ENCODE measurements around the gene WNK2. TPM values are rescaled to one million over a fixed set of nuclear protein-coding genes. Genes with fewer than 3 reads are reported as not detected.

Gene WNK2
- total RNA-seq, 1 donor from 2014 or later, result 200 TPM

- intact Hi-C loops (cut with DNase I), result loop anchor here (1.0 to 10.0 kb wide), 2 partner anchors 145 to 260 kb away; no protein-coding TSS in a partner anchor
- DNase-seq (ENCODE audit: missing footprints) (peak; percentile 77), ATAC-seq (peak; percentile 69)
Observed at GRCh38 chr9:93304574-93305496, 120.9 kb downstream of the WNK2 start.

- DNase-seq (ENCODE audit: missing footprints), result peak; percentile 64
- peak; percentile 56 for ATAC-seq
Observed at GRCh38 chr9:93305497-93306020, 121.6 kb downstream of the WNK2 start.

GRCh38 chr9:93306081-93306480 is 122.1 kb downstream of the WNK2 start:
- DNase-seq (ENCODE audit: missing footprints) (no peak), ATAC-seq (no peak)
- intact Hi-C loops (cut with DNase I), result loop anchor here (10.0 kb wide), 1 partner anchor 259 kb away; no protein-coding TSS in a partner anchor

More at GRCh38 chr9:93305497-93306020, 121.6 kb downstream of the WNK2 start:
- intact Hi-C loops (cut with DNase I), result loop anchor here (1.0 to 10.0 kb wide), 2 partner anchors 145 to 259 kb away; no protein-coding TSS in a partner anchor

- no peak for ATAC-seq
- no peak for DNase-seq (ENCODE audit: missing footprints)
- intact Hi-C loops (cut with DNase I), result loop anchor here (10.0 kb wide), 1 partner anchor 258 kb away; no protein-coding TSS in a partner anchor
Observed at GRCh38 chr9:93306579-93307091, 122.7 kb downstream of the WNK2 start.

- intact Hi-C loops (cut with DNase I), result loop anchor here (10.0 kb wide), 1 partner anchor 257 kb away; no protein-coding TSS in a partner anchor
- DNase-seq (ENCODE audit: missing footprints) (no peak), ATAC-seq (no peak)
Observed at GRCh38 chr9:93307468-93308157, 123.7 kb downstream of the WNK2 start.

- no peak for ATAC-seq
- intact Hi-C loops (cut with DNase I), result loop anchor here (10.0 kb wide), 1 partner anchor 257 kb away; no protein-coding TSS in a partner anchor
- DNase-seq (ENCODE audit: missing footprints), result peak; percentile 59
Observed at GRCh38 chr9:93308158-93308602, 124.2 kb downstream of the WNK2 start.

GRCh38 chr9:93308676-93309075 is 124.7 kb downstream of the WNK2 start:
- intact Hi-C loops (cut with DNase I), result loop anchor here (10.0 kb wide), 1 partner anchor 256 kb away; no protein-coding TSS in a partner anchor
- ATAC-seq (no peak), DNase-seq (ENCODE audit: missing footprints) (peak; percentile 63)

GRCh38 chr9:93309889-93310425 is 126.0 kb downstream of the WNK2 start:
- intact Hi-C loops (cut with DNase I), result loop anchor here (5.0 to 10.0 kb wide), 2 partner anchors 255 to 563 kb away; no protein-coding TSS in a partner anchor
- no peak for ATAC-seq

GRCh38 chr9:93315118-93315517 is 131.2 kb downstream of the WNK2 start:
- DNase-seq (ENCODE audit: missing footprints) (no peak), ATAC-seq (no peak)
- intact Hi-C loops (cut with DNase I), result no loop called here

More at GRCh38 chr9:93309889-93310425, 126.0 kb downstream of the WNK2 start:
- no peak for DNase-seq (ENCODE audit: missing footprints)

GRCh38 chr9:93315960-93316359 is 132.0 kb downstream of the WNK2 start:
- DNase-seq (ENCODE audit: missing footprints), result no peak
- intact Hi-C loops (cut with DNase I), result no loop called here
- ATAC-seq, result no peak

- intact Hi-C loops (cut with DNase I), result no loop called here
- DNase-seq (ENCODE audit: missing footprints), result no peak
- ATAC-seq, result no peak
Observed at GRCh38 chr9:93316726-93317494, 133.0 kb downstream of the WNK2 start.

- intact Hi-C loops (cut with DNase I), result no loop called here
- no peak for ATAC-seq
- DNase-seq (ENCODE audit: missing footprints), result no peak
Observed at GRCh38 chr9:93317495-93318094, 133.7 kb downstream of the WNK2 start.

- ATAC-seq (no peak), DNase-seq (ENCODE audit: missing footprints) (no peak)
- intact Hi-C loops (cut with DNase I), result no loop called here
Observed at GRCh38 chr9:93318480-93318879, 134.5 kb downstream of the WNK2 start.

GRCh38 chr9:93319301-93319991 is 135.5 kb downstream of the WNK2 start:
- DNase-seq (ENCODE audit: missing footprints) (no peak), ATAC-seq (no peak)
- intact Hi-C loops (cut with DNase I), result no loop called here

GRCh38 chr9:93319992-93320500 is 136.1 kb downstream of the WNK2 start:
- DNase-seq (ENCODE audit: missing footprints), result no peak
- ATAC-seq, result no peak
- intact Hi-C loops (cut with DNase I), result no loop called here

- intact Hi-C loops (cut with DNase I), result no loop called here
- DNase-seq (ENCODE audit: missing footprints) (no peak), ATAC-seq (no peak)
Observed at GRCh38 chr9:93320591-93321219, 136.8 kb downstream of the WNK2 start.
